HG03565 (cell line): ENCODE results near the gene CUL1.

Source experiments
- ATAC-seq: cut with Tn5 transposase; IDR thresholded peaks from one replicate; pipeline ENCODE4 v1.9.1; 2021; ENCODE audit warnings: mild to moderate bottlenecking, moderate library complexity; ENCODE audit not compliant: unreplicated experiment

Gene CUL1

GRCh38 chr7:148803094-148803493, 104.4 kb downstream of the CUL1 start:
- no peak for ATAC-seq

GRCh38 chr7:148804343-148805235, 105.9 kb downstream of the CUL1 start:
- ATAC-seq: no peak

- ATAC-seq: no peak
These were observed 107.5 kb downstream of the CUL1 start for GRCh38 chr7:148806187-148806586.

GRCh38 chr7:148807436-148807835, 108.7 kb downstream of the CUL1 start:
- no peak for ATAC-seq

- ATAC-seq: no peak
These were observed 111.2 kb downstream of the CUL1 start for GRCh38 chr7:148809856-148810255.

- ATAC-seq: no peak
These were observed 113.2 kb downstream of the CUL1 start for GRCh38 chr7:148811892-148812291.

- no peak for ATAC-seq
These were observed 115.2 kb downstream of the CUL1 start for GRCh38 chr7:148813890-148814289.

GRCh38 chr7:148814922-148815559, 116.3 kb downstream of the CUL1 start:
- no peak for ATAC-seq

GRCh38 chr7:148815612-148816011, 116.9 kb downstream of the CUL1 start:
- no peak for ATAC-seq

GRCh38 chr7:148819697-148820360, 121.1 kb downstream of the CUL1 start:
- ATAC-seq: no peak

- no peak for ATAC-seq
These were observed 122.7 kb downstream of the CUL1 start for GRCh38 chr7:148821422-148821821.

- ATAC-seq: no peak
These were observed 126.2 kb downstream of the CUL1 start for GRCh38 chr7:148824864-148825263.

- ATAC-seq: no peak
These were observed 126.6 kb downstream of the CUL1 start for GRCh38 chr7:148825338-148825737.

GRCh38 chr7:148828965-148829364, 130.3 kb downstream of the CUL1 start:
- no peak for ATAC-seq

- no peak for ATAC-seq
These were observed 132.4 kb downstream of the CUL1 start for GRCh38 chr7:148830897-148831692.

GRCh38 chr7:148831782-148832181, 133.1 kb downstream of the CUL1 start:
- no peak for ATAC-seq

GRCh38 chr7:148834605-148835004, 135.9 kb downstream of the CUL1 start:
- ATAC-seq: no peak

GRCh38 chr7:148835854-148836253, 137.2 kb downstream of the CUL1 start:
- ATAC-seq: no peak

- no peak for ATAC-seq
These were observed 140.2 kb downstream of the CUL1 start for GRCh38 chr7:148838905-148839304.

- ATAC-seq: no peak
These were observed 149.4 kb downstream of the CUL1 start for GRCh38 chr7:148847815-148848734.
